Caco-2 (cell line): Measurements from ENCODE around the gene SHTN1. TPM values are rescaled to one million over a fixed set of nuclear protein-coding genes. Genes with fewer than 3 reads are reported as not detected.

Experiments
- BruUV-seq: library from RNA; stranded (reverse); fragments of 400-500 nt; replicated peaks from 2 replicates; lab custom pipeline; 2021; lab: Mats Ljungman, UMichigan
- CTCF ChIA-PET: fragments of 300-600 bp; sonication (Branson Sonifier 250); formaldehyde crosslinking; loops from one replicate; lab custom pipeline; 2022; ENCODE audit warnings: antibody characterized with exemption; lab: Charles Lee
- POLR2A ChIA-PET: fragments of 300-600 bp; sonication (Branson Sonifier 250); formaldehyde crosslinking; loops from one replicate; lab custom pipeline; 2022; ENCODE audit warnings: antibody characterized with exemption; lab: Charles Lee
- DNase-seq, 2 experiments: peaks; one replicate each; pipeline versions ENCODE4 v3.0.0 to v3.0.0-alpha.2; 2020 to 2022
- H3K27me3 ChIP-seq: replicated peaks from 2 replicates; pipeline ENCODE4 v1.6.0; 2011; ENCODE audit warnings: low read length; ENCODE audit not compliant: control insufficient read depth, insufficient read depth
- H3K36me3 ChIP-seq: 2 replicates; pipeline ENCODE4 v1.5.1; 2011; ENCODE audit warnings: low read length; ENCODE audit not compliant: control insufficient read depth, insufficient read depth
- H3K4me1 ChIP-seq: fragments of 250-450 bp; sonication (Bioruptor Pico); 2 replicates; pipeline ENCODE4 v1.5.1; 2020; ENCODE audit warnings: mild to moderate bottlenecking
- H3K4me3 ChIP-seq: 2 replicates; pipeline ENCODE4 v1.5.1; 2011; ENCODE audit warnings: low read depth, mild to moderate bottlenecking, control low read depth, low read length
- H3K9me3 ChIP-seq: fragments of 250-450 bp; sonication (Bioruptor Pico); 2 replicates; pipeline ENCODE4 v1.5.1; 2020; ENCODE audit warnings: mild to moderate bottlenecking, moderate library complexity
- H3K27ac Mint-ChIP-seq: one replicate; pipeline ENCODE4 v1.8.0; 2022; ENCODE audit warnings: mixed read lengths; ENCODE audit not compliant: unreplicated experiment
- H3K27me3 Mint-ChIP-seq: one replicate; pipeline ENCODE4 v1.8.0; 2022; ENCODE audit warnings: mixed read lengths; ENCODE audit not compliant: insufficient read depth, unreplicated experiment
- H3K36me3 Mint-ChIP-seq: one replicate; pipeline ENCODE4 v1.8.0; 2022; ENCODE audit warnings: mild to moderate bottlenecking, mixed read lengths; ENCODE audit not compliant: insufficient read depth, unreplicated experiment
- H3K4me1 Mint-ChIP-seq: one replicate; pipeline ENCODE4 v1.8.0; 2022; ENCODE audit warnings: low read depth, mixed read lengths; ENCODE audit not compliant: unreplicated experiment
- H3K4me3 Mint-ChIP-seq: one replicate; pipeline ENCODE4 v1.8.0; 2022; ENCODE audit warnings: mild to moderate bottlenecking, moderate library complexity, mixed read lengths; ENCODE audit not compliant: unreplicated experiment
- H3K9me3 Mint-ChIP-seq: one replicate; pipeline ENCODE4 v1.8.0; 2022; ENCODE audit warnings: mixed read lengths; ENCODE audit not compliant: unreplicated experiment
- CTCF ChIP-seq, 2 experiments: fragments of 200-600 bp in 1 of 2; IDR thresholded peaks; 1 replicate in 1 of 2; 2 replicates in 1 of 2; pipeline versions ENCODE4 v1.5.1 to v1.8.0; 2011 to 2022; ENCODE audit warnings: antibody characterized with exemption in 1 of 2, control low read depth in 1 of 2, inconsistent platforms in 1 of 2, low read depth in 1 of 2, low read length in 1 of 2, mild to moderate bottlenecking in 1 of 2, moderate library complexity in 1 of 2; ENCODE audit not compliant: insufficient read depth in 1 of 2, severe bottlenecking in 1 of 2, unreplicated experiment in 1 of 2
- intact Hi-C: fragments of 100-400 bp; cut with micrococcal nuclease; formaldehyde crosslinking; loops from one replicate; pipeline ENCODE4 v1.10.0; 2022; ENCODE audit not compliant: unreplicated experiment
- total RNA-seq: library from RNA; stranded (reverse); gene quantifications from 2 replicates; pipeline ENCODE4 v1.2.3, GENCODE V29; 2022

SHTN1 gene
- total RNA-seq, 1 experiment from 2014 or later, result 80.8 TPM

- intact Hi-C loops, result loop anchor here (5.0 to 10.0 kb wide), 2 partner anchors 89 to 188 kb away; no protein-coding TSS in a partner anchor
- POLR2A ChIA-PET, result interaction anchor here (0.6 to 0.7 kb wide), 2 partner anchors 38 to 70 kb away, joined by 6 to 9 read pairs; partner anchors contain the start of gene ENO4
- H3K4me3 Mint-ChIP-seq, result no peak overlapping the region
- no peaks in the 10 kb centered on the region for H3K9me3 Mint-ChIP-seq
- peaks cover 19% of the 10 kb centered on the region for H3K4me1 Mint-ChIP-seq
- no peak for DNase-seq
- BruUV-seq, result no TSS peak
- no peak overlapping the region for H3K4me3 ChIP-seq
- H3K36me3 ChIP-seq, result peaks cover 3% of the 10 kb centered on the region
- H3K27me3 ChIP-seq, result no peaks in the 10 kb centered on the region
- no peak overlapping the region for H3K27ac Mint-ChIP-seq
- CTCF ChIA-PET, result no interaction called here
- H3K9me3 ChIP-seq, result no peaks in the 10 kb centered on the region
- H3K36me3 Mint-ChIP-seq, result peaks cover 57% of the 10 kb centered on the region
- H3K27me3 Mint-ChIP-seq, result no peaks in the 10 kb centered on the region
- no peak for TF ChIP-seq CTCF (IDR thresholded peaks at IDR 0.05; ENCODE audit: insufficient read depth in 1 of 2, low read depth in 1 of 2, low read length in 1 of 2, severe bottlenecking in 1 of 2, unreplicated experiment in 1 of 2)
- peaks cover 16% of the 10 kb centered on the region for H3K4me1 ChIP-seq
These were observed 118.2 kb downstream of the SHTN1 start for GRCh38 chr10:116886772-116887171.

GRCh38 chr10:116882639-116883038 is 122.3 kb downstream of the SHTN1 start:
- Histone ChIP-seq H3K9me3 (no peaks in the 10 kb centered on the region), H3K36me3 (no peaks in the 10 kb centered on the region; the same call in 1 of the 2 replicates), H3K27me3 (no peaks in the 10 kb centered on the region; the same call in 1 of the 2 replicates), H3K4me1 (no peaks in the 10 kb centered on the region), H3K4me3 (no peak overlapping the region)
- intact Hi-C loops, result loop anchor here (10.0 kb wide), 1 partner anchor 192 kb away; no protein-coding TSS in a partner anchor
- no peak for TF ChIP-seq CTCF (IDR thresholded peaks at IDR 0.05; ENCODE audit: insufficient read depth in 1 of 2, low read depth in 1 of 2, low read length in 1 of 2, severe bottlenecking in 1 of 2, unreplicated experiment in 1 of 2)
- peaks cover 4% of the 10 kb centered on the region for H3K27me3 Mint-ChIP-seq
- H3K36me3 Mint-ChIP-seq, result peaks cover 54% of the 10 kb centered on the region
- H3K4me3 Mint-ChIP-seq, result no peak overlapping the region
- POLR2A ChIA-PET, result no interaction called here
- no peak for DNase-seq
- no peak overlapping the region for H3K27ac Mint-ChIP-seq
- no TSS peak for BruUV-seq
- H3K9me3 Mint-ChIP-seq, result no peaks in the 10 kb centered on the region
- no peaks in the 10 kb centered on the region for H3K4me1 Mint-ChIP-seq
- CTCF ChIA-PET, result no interaction called here

GRCh38 chr10:116880716-116881482 is 124.1 kb downstream of the SHTN1 start:
- H3K4me1 ChIP-seq, result no peaks in the 10 kb centered on the region
- no peak overlapping the region for H3K4me3 ChIP-seq
- no peaks in the 10 kb centered on the region; the same call in 1 of the 2 replicates for H3K27me3 ChIP-seq
- Mint-ChIP-seq H3K4me1 (no peaks in the 10 kb centered on the region), H3K4me3 (no peak overlapping the region), H3K9me3 (no peaks in the 10 kb centered on the region), H3K27ac (no peak overlapping the region), H3K36me3 (peaks cover 40% of the 10 kb centered on the region), H3K27me3 (peaks cover 4% of the 10 kb centered on the region)
- POLR2A ChIA-PET, result no interaction called here
- TF ChIP-seq CTCF (IDR thresholded peaks at IDR 0.05; ENCODE audit: insufficient read depth in 1 of 2, low read depth in 1 of 2, low read length in 1 of 2, severe bottlenecking in 1 of 2, unreplicated experiment in 1 of 2), result no peak
- no peaks in the 10 kb centered on the region for H3K9me3 ChIP-seq
- no TSS peak for BruUV-seq
- H3K36me3 ChIP-seq, result no peaks in the 10 kb centered on the region; the same call in 1 of the 2 replicates
- DNase-seq, result no peak
- CTCF ChIA-PET, result no interaction called here
- intact Hi-C loops, result loop anchor here (10.0 kb wide), 1 partner anchor 194 kb away; no protein-coding TSS in a partner anchor
